Hematopoietic multipotent progenitor cell treated with erythropoietin and hydrocortisone succinate and interleukin-3 and kit ligand, for 6 days (in vitro differentiated cells): ENCODE data around the gene BIRC7.

Experiments used
- DNase-seq: peaks from one replicate; pipeline ENCODE4 v3.0.0-alpha.2; 2015

The BIRC7 gene

GRCh38 chr20:63226042-63226943 lies 9.4 kb upstream of the BIRC7 start:
- no peak for DNase-seq

GRCh38 chr20:63227260-63227659 lies 8.4 kb upstream of the BIRC7 start:
- no peak for DNase-seq

GRCh38 chr20:63228806-63229205 lies 6.9 kb upstream of the BIRC7 start:
- no peak for DNase-seq

DNA sequence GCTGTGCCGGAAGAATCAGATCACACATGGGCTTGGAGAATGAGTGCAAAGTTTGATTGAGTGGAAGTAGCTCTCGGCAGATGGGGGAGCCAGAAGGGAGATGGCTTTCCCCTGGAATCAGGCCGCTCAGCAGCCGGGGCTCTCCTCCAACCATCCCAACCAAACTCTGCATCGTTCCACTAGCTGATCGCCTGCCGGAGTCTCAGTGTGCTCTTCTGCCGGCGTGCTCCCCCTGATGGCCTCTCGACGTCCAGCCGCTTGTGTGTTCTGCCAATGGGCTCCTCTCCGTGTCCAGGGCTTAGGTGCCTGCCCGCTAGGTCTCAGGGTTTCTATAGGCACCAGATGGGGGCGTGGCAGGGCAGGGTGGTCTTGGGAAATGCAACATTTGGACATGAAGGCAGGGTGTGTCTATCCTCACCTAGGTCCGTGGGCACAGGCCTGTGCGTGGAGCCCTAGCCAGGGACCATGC lies 4.9 kb upstream of the BIRC7 start:
- DNase-seq = peak; percentile 64

GRCh38 chr20:63232235-63233060 lies 3.3 kb upstream of the BIRC7 start:
- DNase-seq = no peak

DNA sequence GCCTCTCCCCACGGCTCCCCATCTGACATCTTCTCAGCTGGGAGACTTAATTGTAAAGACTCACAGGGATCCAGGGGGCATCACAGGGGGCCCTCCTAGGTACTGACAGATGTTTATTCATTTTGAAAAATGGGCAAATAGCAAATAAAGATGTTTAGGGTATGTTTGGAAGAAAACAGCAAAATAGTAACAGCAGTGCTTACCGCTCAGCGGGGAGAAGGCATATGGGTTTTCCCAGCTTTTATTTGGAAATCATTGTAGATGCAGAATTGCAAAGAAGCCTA lies 2.7 kb upstream of the BIRC7 start:
- no peak for DNase-seq

DNA sequence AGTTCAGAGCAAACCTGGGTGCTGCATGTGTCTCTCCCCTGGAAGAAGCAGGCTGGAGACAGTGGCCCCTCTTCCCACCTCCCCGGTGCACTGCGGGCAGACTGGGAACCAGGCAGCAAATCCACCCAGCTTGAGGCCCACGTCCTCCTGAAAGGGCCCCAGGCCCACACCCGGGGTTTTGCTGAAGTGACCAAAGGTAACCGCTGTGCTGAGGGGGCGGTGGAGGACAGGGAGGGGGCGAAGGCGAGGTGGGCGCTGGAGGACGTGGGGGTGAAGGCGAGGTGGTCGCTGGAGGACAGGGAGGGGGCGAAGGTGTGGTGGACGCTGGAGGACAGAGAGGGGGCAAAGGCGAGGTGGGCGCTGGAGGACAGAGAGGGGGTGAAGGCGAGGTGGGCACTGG lies 1.8 kb upstream of the BIRC7 start:
- no peak for DNase-seq

DNA sequence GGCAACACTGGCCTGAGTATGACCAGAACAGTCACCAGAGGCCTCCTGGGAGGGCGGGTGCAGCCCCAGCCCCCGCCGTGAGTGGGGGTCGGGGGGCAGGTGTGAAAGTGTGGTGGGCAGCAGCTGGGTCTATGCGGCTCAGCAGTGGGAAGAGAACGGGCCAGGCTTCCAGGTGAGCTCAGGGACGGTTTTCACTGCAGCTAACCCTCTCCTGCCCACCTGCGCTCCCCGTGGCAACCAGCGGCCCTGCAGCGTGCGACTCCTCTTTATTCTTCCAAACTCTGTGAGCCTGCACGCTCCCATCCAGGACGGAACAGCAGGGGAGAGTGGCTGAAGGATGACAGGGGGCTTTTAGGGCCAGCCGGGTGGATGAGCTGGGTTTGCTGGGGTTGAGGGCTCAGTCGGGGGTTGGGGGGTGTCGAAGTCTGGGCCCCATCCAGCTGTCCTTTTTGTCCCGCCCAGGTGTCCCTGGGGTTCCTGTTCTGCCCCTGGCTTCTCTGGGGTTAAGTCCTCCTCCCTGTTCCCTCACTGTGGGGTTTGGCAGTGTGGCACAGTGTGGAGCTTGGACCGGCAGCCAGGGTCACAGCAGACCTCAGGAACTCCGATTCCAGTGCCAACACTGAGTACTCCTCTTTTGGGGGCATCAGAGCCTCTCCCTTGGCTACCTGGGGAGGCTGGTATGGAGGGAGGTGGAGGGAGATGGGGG lies 859 bp upstream of the BIRC7 start:
- peak; percentile 51 for DNase-seq

DNA sequence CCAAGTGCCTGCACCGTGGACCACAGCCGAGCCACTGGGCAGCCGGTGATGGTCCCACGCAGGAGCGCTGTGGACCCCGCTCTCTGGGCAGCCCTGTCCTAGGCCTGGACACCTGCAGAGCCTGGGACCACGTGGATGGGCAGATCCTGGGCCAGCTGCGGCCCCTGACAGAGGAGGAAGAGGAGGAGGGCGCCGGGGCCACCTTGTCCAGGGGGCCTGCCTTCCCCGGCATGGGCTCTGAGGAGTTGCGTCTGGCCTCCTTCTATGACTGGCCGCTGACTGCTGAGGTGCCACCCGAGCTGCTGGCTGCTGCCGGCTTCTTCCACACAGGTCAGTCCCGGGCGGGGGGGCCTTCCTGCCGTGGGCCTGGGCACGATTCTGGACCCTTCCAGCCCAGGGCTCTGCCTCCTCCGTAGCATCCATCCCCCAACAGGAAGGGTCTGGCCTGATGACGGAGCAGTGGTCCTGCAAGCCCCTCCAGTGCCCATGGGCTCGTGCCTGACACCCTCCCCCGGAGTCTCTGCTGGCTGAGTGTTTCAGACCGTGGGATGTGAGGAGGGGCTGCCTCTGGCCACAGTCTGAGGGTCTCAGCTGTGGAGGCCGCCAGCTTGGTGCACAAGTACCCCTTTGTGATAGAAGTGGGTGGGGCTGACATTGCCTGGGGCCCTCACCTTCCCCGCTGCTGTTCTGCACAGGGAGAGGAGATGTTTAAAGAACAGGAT lies 572 bp downstream of the BIRC7 start:
- no peak for DNase-seq

- no peak for DNase-seq
Measured at GRCh38 chr20:63238031-63238430, 2.3 kb downstream of the BIRC7 start.

DNA sequence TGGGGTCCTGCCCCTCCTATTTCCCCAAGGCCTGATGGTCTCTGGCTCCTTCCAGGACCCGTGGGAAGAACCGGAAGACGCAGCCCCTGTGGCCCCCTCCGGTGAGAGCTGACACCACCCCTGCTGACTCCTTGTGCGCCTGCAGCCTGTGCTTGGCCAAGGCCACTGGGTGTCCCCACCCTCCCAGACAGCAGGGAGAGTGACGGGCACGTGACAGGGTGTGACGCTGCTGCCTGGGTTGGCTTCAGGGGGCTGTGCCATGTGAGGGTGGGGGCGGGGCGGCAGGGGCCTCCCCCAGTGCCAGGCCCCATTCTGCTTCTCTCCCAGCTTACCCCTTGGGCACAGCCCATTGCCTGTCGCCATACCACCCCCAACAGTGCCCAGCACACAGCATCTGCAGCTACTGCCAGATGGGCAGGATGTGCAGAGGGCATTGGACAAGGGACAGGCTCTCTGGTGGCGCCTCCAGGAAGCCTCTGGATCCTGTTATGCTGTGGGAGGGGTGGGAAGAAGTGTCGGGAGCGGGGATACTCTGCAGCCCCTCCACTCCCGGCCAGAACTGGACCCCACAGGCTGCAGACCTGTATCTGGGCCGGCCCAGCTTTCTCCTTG lies 2.9 kb downstream of the BIRC7 start:
- peak; percentile 40 for DNase-seq

DNA sequence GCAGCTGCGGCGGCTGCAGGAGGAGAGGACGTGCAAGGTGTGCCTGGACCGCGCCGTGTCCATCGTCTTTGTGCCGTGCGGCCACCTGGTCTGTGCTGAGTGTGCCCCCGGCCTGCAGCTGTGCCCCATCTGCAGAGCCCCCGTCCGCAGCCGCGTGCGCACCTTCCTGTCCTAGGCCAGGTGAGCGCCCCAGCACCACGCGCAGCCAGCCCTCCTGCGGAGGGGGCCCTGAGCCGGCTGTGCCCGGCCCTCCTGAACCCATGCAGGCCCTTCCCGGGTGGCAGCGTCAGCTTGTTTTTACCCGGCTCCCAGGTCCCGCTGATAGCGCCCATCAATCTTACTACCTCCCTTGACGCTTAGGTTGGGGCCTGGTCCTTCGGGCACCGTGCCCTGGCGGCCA lies 3.7 kb downstream of the BIRC7 start:
- DNase-seq = no peak

GRCh38 chr20:63240004-63240403 lies 4.3 kb downstream of the BIRC7 start:
- no peak for DNase-seq

- no peak for DNase-seq
Measured at GRCh38 chr20:63241272-63241671, 5.6 kb downstream of the BIRC7 start.

- DNase-seq = no peak
Measured at GRCh38 chr20:63242736-63243135, 7.0 kb downstream of the BIRC7 start.

- no peak for DNase-seq
Measured at GRCh38 chr20:63243604-63244247, 8.0 kb downstream of the BIRC7 start.

GRCh38 chr20:63244468-63244867 lies 8.8 kb downstream of the BIRC7 start:
- DNase-seq = no peak

DNA sequence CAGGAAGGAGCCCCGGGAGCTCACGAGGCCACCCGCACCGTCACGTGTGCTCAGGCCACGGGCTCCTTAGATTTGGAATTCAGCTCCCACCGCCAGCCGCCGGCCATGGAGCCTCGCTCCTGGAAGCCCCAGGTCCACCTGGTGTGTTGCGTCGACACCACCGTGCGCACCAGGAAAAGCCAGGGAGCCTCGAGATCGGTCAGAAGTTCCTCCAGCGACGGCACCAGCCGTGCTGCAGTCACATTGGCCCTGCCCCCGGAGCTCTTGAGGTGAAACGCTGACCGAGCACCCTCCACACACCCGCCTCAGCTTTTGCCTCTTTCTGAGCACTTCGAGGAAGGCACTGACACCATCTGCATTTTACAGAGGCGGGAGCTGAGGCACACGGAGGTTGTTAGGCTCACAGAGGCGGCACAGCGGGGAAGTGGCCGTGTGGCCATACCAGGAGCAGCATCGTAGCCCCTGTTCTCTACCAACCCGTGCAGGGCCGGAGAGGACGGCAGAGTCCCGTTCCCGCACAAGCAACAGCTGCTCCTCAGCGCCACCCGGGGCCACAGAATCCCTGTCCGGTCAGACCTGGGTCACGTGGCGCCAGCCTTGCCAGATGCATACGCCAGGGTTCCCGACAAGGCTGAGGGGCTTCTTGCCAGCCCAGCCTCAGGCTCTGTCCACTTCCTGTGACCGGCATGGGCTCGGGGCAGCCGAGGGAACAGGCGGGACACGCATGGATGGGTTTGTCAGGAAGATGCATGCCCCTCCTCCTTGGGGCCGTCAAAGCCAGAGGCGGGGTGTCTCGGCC lies 11.0 kb downstream of the BIRC7 start:
- DNase-seq = no peak

DNA sequence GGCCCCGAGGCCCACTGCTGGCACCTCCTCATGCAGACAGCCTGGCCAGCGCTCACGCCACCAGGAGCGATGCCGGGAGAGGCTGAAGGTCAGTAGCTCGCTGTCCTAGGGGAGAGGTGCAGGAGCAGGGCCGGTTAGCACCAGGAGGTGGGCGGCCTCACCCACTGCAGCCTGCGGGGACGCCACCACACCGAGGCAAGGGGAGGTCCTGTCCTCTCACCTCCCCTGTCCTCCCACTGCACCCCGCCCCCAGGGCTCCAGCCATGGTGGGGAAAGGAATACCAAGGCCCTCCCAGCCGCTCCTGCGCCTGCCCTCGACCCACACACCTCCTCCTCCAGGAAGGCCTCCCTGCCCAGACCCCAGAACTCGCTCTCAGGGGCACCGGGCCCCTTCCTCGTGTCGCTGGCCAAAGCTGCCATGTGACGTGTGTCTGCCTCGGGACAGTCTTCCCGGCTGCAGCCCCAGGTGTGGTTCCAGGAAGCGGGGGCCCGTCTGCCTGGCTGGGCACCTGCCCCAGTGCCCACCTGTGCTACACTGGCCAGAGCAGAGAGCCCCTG lies 12.0 kb downstream of the BIRC7 start:
- no peak for DNase-seq

DNA sequence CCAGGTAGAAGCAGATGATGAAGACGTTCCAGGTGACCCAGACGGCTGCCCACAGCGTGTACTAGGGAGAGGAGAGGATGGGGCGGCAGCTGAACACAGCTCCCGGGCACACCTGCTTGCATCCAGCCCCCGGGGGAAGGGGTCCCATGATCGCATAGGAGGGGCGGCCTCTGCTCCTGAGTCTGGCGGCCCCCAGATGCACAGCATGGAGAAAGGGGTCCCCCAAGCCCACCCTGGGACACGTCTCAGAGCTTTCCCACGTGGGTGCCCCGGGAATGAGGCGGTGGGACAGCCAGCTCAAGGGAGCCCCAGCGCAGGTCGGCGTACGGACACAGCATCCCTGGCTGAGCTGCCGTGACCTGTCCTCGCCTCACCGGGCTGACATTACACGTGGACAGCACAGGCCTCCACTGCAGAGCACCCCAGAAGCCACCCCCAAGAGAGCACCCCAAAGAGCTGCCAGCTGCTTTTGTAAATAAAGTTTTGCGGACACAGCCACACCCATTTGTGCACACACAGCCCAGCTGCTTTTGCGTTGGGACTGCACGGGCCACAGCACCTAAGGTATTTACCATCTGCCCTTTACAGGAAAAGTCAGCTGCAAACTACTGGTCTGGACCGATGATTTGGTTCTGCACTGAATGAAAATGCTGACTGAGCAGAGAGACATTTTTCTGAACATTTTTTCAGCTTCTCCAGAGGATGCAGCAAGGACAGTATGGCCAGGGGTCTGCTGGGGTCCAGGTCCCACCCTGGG lies 13.3 kb downstream of the BIRC7 start:
- DNase-seq = no peak
